H1 (cell line): ENCODE results near the gene NOVA1. TPM values are rescaled to one million over a fixed set of nuclear protein-coding genes. Genes with fewer than 3 reads are reported as not detected.

Experiments
- CTCF ChIA-PET: fragments of 300-600 bp; sonication (Branson Sonifier 250); formaldehyde crosslinking; loops from one replicate; lab custom pipeline; 2021; ENCODE audit not compliant: partially characterized antibody; lab: Charles Lee
- POLR2A ChIA-PET: fragments of 300-600 bp; sonication (Branson Sonifier 250); formaldehyde crosslinking; loops from one replicate; lab custom pipeline; 2021; ENCODE audit warnings: inconsistent platforms; ENCODE audit not compliant: partially characterized antibody; lab: Charles Lee
- DNase-seq, 2 experiments: peaks; one replicate each; pipeline versions ENCODE4 v3.0.0 to v3.0.0-alpha.2; 2010 to 2022; ENCODE audit warnings: low spot score in 2 of 2, low read depth in 1 of 2, mixed read lengths in 1 of 2
- FAIRE-seq: peaks from 2 replicates; lab custom pipeline; 2011; peaks lifted over from hg19 to GRCh38; lab: Jason Lieb, UNC
- H2AFZ ChIP-seq: 2 replicates; pipeline ENCODE4 v1.8.1; 2012; ENCODE audit warnings: low read length, inconsistent platforms
- H2AK5ac ChIP-seq: 2 replicates; pipeline ENCODE4 v1.6.1; 2013; ENCODE audit warnings: low read depth, low read length
- H2BK120ac ChIP-seq: replicated peaks from 2 replicates; pipeline ENCODE3; 2013; ENCODE audit warnings: low read depth, low read length, inconsistent platforms
- H2BK12ac ChIP-seq: 2 replicates; pipeline ENCODE4 v1.6.1; 2013; ENCODE audit warnings: low read depth, low read length
- H2BK15ac ChIP-seq: 2 replicates; pipeline ENCODE4 v1.6.1; 2013; ENCODE audit warnings: low read length
- H2BK20ac ChIP-seq: 2 replicates; pipeline ENCODE4 v1.6.1; 2013; ENCODE audit warnings: low read length
- H2BK5ac ChIP-seq: 2 replicates; pipeline ENCODE4 v1.6.1; 2013; ENCODE audit warnings: low read depth, low read length
- H3K14ac ChIP-seq: 2 replicates; pipeline ENCODE4 v1.6.1; 2013; ENCODE audit warnings: inconsistent platforms; ENCODE audit not compliant: insufficient read length
- H3K18ac ChIP-seq: 2 replicates; pipeline ENCODE4 v1.6.1; 2013; ENCODE audit warnings: low read length; ENCODE audit errors: extremely low read depth
- H3K23ac ChIP-seq: 2 replicates; pipeline ENCODE4 v1.6.1; 2013; ENCODE audit warnings: inconsistent platforms; ENCODE audit not compliant: insufficient read length
- H3K23me2 ChIP-seq: 2 replicates; pipeline ENCODE4 v1.6.1; 2013; ENCODE audit warnings: low read depth, low read length
- H3K27ac ChIP-seq: 2 replicates; pipeline ENCODE4 v1.6.1; 2011; ENCODE audit warnings: low read depth, low read length, inconsistent platforms
- H3K27me3 ChIP-seq, 4 experiments: replicated peaks in 1 of 4; 1 replicate in 1 of 4; 2 replicates in 3 of 4; pipeline versions ENCODE4 v1.6.1 to v1.8.1; 2011 to 2013; ENCODE audit warnings: low read length in 3 of 4, mild to moderate bottlenecking in 3 of 4, inconsistent platforms in 2 of 4, mixed read lengths in 2 of 4, moderate library complexity in 1 of 4; ENCODE audit not compliant: control insufficient read depth in 3 of 4, insufficient read depth in 3 of 4; ENCODE audit errors: extremely low read depth in 1 of 4
- H3K36me3 ChIP-seq, 4 experiments: 2 replicates each; pipeline versions ENCODE4 v1.6.1 to v1.8.1; 2011 to 2013; ENCODE audit warnings: mild to moderate bottlenecking in 4 of 4, low read length in 3 of 4, moderate library complexity in 2 of 4, control low read depth in 1 of 4, inconsistent platforms in 1 of 4; ENCODE audit not compliant: insufficient read depth in 4 of 4, control insufficient read depth in 2 of 4
- H3K4ac ChIP-seq: replicated peaks from 2 replicates; pipeline ENCODE3; 2013; ENCODE audit warnings: low read length, low read depth, mixed read lengths, inconsistent platforms; ENCODE audit not compliant: insufficient read length
- H3K4me1 ChIP-seq, 4 experiments: replicated peaks in 1 of 4; 1 replicate in 1 of 4; 2 replicates in 3 of 4; pipeline versions ENCODE4 v1.6.1 to v1.8.1; 2011 to 2013; ENCODE audit warnings: low read length in 3 of 4, inconsistent platforms in 2 of 4, mixed read lengths in 1 of 4; ENCODE audit not compliant: insufficient read depth in 4 of 4, control insufficient read depth in 3 of 4
- H3K4me2 ChIP-seq, 2 experiments: 2 replicates each; pipeline versions ENCODE4 v1.6.1 to v1.8.1; 2011 to 2013; ENCODE audit warnings: low read depth in 2 of 2, low read length in 2 of 2, control low read depth in 1 of 2, inconsistent platforms in 1 of 2, mild to moderate bottlenecking in 1 of 2; ENCODE audit not compliant: insufficient read depth in 1 of 2
- H3K4me3 ChIP-seq, 4 experiments: fragments of 200-600, 300-600 bp in 1 of 4; sonication (generic), shearing (Covaris generic), sonication (Bioruptor Twin) in 1 of 4; 2 replicates each; pipeline versions ENCODE4 v1.5.1 to v1.8.1; 2011 to 2016; ENCODE audit warnings: low read length in 4 of 4, low read depth in 3 of 4, control low read depth in 2 of 4, inconsistent platforms in 2 of 4, mild to moderate bottlenecking in 2 of 4, mixed read lengths in 1 of 4, moderate library complexity in 1 of 4; ENCODE audit not compliant: insufficient read depth in 2 of 4; ENCODE audit errors: extremely low read depth in 1 of 4
- H3K56ac ChIP-seq: replicated peaks from 2 replicates; pipeline ENCODE3; 2013; ENCODE audit warnings: low read depth, mild to moderate bottlenecking, mixed read lengths, low read length, inconsistent platforms; ENCODE audit not compliant: insufficient read length
- H3K79me1 ChIP-seq: 2 replicates; pipeline ENCODE4 v1.6.1; 2013; ENCODE audit warnings: low read depth, low read length, control low read depth
- H3K79me2 ChIP-seq, 2 experiments: 2 replicates each; pipeline versions ENCODE4 v1.6.1 to v1.8.1; 2012 to 2013; ENCODE audit warnings: low read length in 2 of 2, mild to moderate bottlenecking in 2 of 2, inconsistent platforms in 1 of 2; ENCODE audit not compliant: insufficient read depth in 2 of 2, control insufficient read depth in 1 of 2
- H3K9ac ChIP-seq, 4 experiments: replicated peaks in 1 of 4; 1 replicate in 1 of 4; 2 replicates in 3 of 4; pipeline versions ENCODE4 v1.6.1 to v1.8.1; 2011 to 2013; ENCODE audit warnings: low read depth in 3 of 4, low read length in 3 of 4, control low read depth in 2 of 4, mild to moderate bottlenecking in 2 of 4, moderate library complexity in 2 of 4, inconsistent platforms in 1 of 4; ENCODE audit errors: extremely low read depth in 1 of 4
- H3K9me3 ChIP-seq, 2 experiments: 2 replicates each; pipeline versions ENCODE4 v1.6.1 to v1.8.1; 2012 to 2013; ENCODE audit warnings: mild to moderate bottlenecking in 2 of 2, moderate library complexity in 2 of 2, control low read depth in 1 of 2, inconsistent platforms in 1 of 2, low read depth in 1 of 2, low read length in 1 of 2, mixed read lengths in 1 of 2; ENCODE audit not compliant: insufficient read depth in 2 of 2
- H4K20me1 ChIP-seq, 2 experiments: replicated peaks in 1 of 2; 2 replicates each; pipeline versions ENCODE3 to v1.8.1; 2011 to 2013; ENCODE audit warnings: inconsistent platforms in 2 of 2, low read length in 2 of 2, mild to moderate bottlenecking in 1 of 2; ENCODE audit not compliant: insufficient read depth in 2 of 2, control insufficient read depth in 1 of 2
- H4K5ac ChIP-seq: 2 replicates; pipeline ENCODE4 v1.6.1; 2013; ENCODE audit warnings: low read length, low read depth, mixed read lengths, inconsistent platforms; ENCODE audit not compliant: insufficient read length
- H4K8ac ChIP-seq: 2 replicates; pipeline ENCODE4 v1.8.0; 2013; ENCODE audit warnings: mild to moderate bottlenecking, moderate library complexity, low read length, inconsistent platforms; ENCODE audit not compliant: insufficient read depth; ENCODE audit errors: extremely low read depth
- H4K91ac ChIP-seq: replicated peaks from 2 replicates; pipeline ENCODE3; 2013; ENCODE audit warnings: low read length, mixed read lengths, inconsistent platforms; ENCODE audit not compliant: insufficient read length
- ATF3 ChIP-seq: IDR thresholded peaks from 2 replicates; pipeline ENCODE4 v1.6.1; 2011; ENCODE audit warnings: low read depth, mild to moderate bottlenecking, low read length; ENCODE audit not compliant: insufficient read depth
- BCL11A ChIP-seq, 2 experiments: IDR thresholded peaks; one replicate each; pipeline ENCODE4 v1.6.1; 2011; ENCODE audit warnings: low read depth in 2 of 2, low read length in 2 of 2, mild to moderate bottlenecking in 2 of 2
- CEBPB ChIP-seq: IDR thresholded peaks from 2 replicates; pipeline ENCODE4 v1.6.1; 2012; ENCODE audit warnings: low read depth, low read length
- GABPA ChIP-seq: IDR thresholded peaks from 2 replicates; pipeline ENCODE4 v1.6.1; 2011; ENCODE audit warnings: mild to moderate bottlenecking, low read length, moderate library complexity, borderline replicate concordance; ENCODE audit not compliant: insufficient read depth
- HDAC2 ChIP-seq, 2 experiments: fragments of 300-600 bp in 1 of 2; sonication (generic) in 1 of 2; IDR thresholded peaks; 2 replicates each; pipeline ENCODE4 v1.6.1; 2011 to 2012; ENCODE audit warnings: low read depth in 2 of 2, low read length in 2 of 2, mild to moderate bottlenecking in 2 of 2, moderate library complexity in 2 of 2, borderline replicate concordance in 1 of 2, inconsistent platforms in 1 of 2
- RAD21 ChIP-seq, 2 experiments: IDR thresholded peaks in 1 of 2; conservative IDR thresholded peaks in 1 of 2; 2 replicates each; pipeline ENCODE4 v1.6.1; 2011; ENCODE audit warnings: low read depth in 2 of 2, low read length in 2 of 2, improper control_type of control experiment in 1 of 2, inconsistent platforms in 1 of 2, mild to moderate bottlenecking in 1 of 2, moderate library complexity in 1 of 2
- SIRT6 ChIP-seq: IDR thresholded peaks from one replicate; pipeline ENCODE4 v1.7.1; 2012; ENCODE audit warnings: low read length, inconsistent platforms
- SUZ12 ChIP-seq: fragments of 200-600 bp; sonication (generic); IDR thresholded peaks from 2 replicates; pipeline ENCODE4 v1.6.1; 2012; ENCODE audit warnings: mild to moderate bottlenecking, inconsistent platforms, low read length, moderate library complexity, mixed read lengths
- WGBS, 2 experiments: shearing (Covaris generic) in 1 of 2; methylation state at CpG; one replicate each; pipeline versions ENCODE4 v1.1.6 to v1.1.7; 2013 to 2015; ENCODE audit warnings: low lambda C conversion rate in 2 of 2, mixed read lengths in 2 of 2, inconsistent platforms in 1 of 2, low coverage in 1 of 2, missing lambda C conversion rate in 1 of 2; ENCODE audit not compliant: insufficient replicate concordance in 2 of 2, insufficient coverage in 1 of 2, insufficient read length in 1 of 2; ENCODE audit errors: extremely low coverage in 1 of 2, missing lambda C conversion rate in 1 of 2; 5-methylcytosine and 5-hydroxymethylcytosine counted together
- polyA plus RNA-seq, 7 experiments: library from polyadenylated mRNA; depleted of rRNA in 3 of 7; stranded (reverse) in 5 of 7; unstranded in 2 of 7; fragments of >200 nt in 5 of 7; fragments of 200-250 nt in 2 of 7; gene quantifications; 1 replicate in 5 of 7; 2 replicates in 1 of 7; 4 replicates in 1 of 7; pipeline versions ENCODE4 v1.2.1 to v1.2.3, GENCODE V29; 2011 to 2013; ENCODE audit warnings: missing spikeins in 2 of 7, mixed read lengths in 2 of 7
- total RNA-seq: library from RNA; stranded (reverse); fragmentation: NEBNext Ultra II Directional; extraction: Animal tissue kit (Norgen Biotek cat#: 25700); gene quantifications from 2 replicates; pipeline ENCODE4 v1.2.1, GENCODE V29; 2021

The NOVA1 gene
- total and polyA plus RNA-seq, 2 of the 8 experiments (the other 6 are each of a cell fraction or from before 2014, with no cell fraction given): 6.8 to 12.7 TPM

GRCh38 chr14:26528415-26529182 is 69.2 kb downstream of the NOVA1 start:
- H3K23me2 ChIP-seq: no peaks in the 10 kb centered on the region; the same call in 1 of the 2 replicates
- no peaks in the 10 kb centered on the region for H3K36me3 ChIP-seq
- H3K9me3 ChIP-seq: no peaks in the 10 kb centered on the region
- H3K4me2 ChIP-seq: no peak overlapping the region
- no peaks in the 10 kb centered on the region; a peak in 1 of 4 replicates for H3K79me2 ChIP-seq
- FAIRE-seq (no peak), DNase-seq (no peak)
- H2BK20ac ChIP-seq: no peak overlapping the region
- no peak overlapping the region for H3K56ac ChIP-seq
- no peak overlapping the region for H3K9ac ChIP-seq
- H2BK12ac ChIP-seq: no peak overlapping the region
- no peaks in the 10 kb centered on the region for H3K27me3 ChIP-seq
- H4K8ac ChIP-seq: no peak overlapping the region
- H3K4ac ChIP-seq: no peak overlapping the region
- H2BK120ac ChIP-seq: no peak overlapping the region
- CTCF ChIA-PET: interaction anchor here (0.7 kb wide), 1 partner anchor 365 kb away, joined by 3 read pairs; no protein-coding TSS in a partner anchor
- no peak overlapping the region for H2BK15ac ChIP-seq
- H3K14ac ChIP-seq: no peak overlapping the region
- H4K20me1 ChIP-seq: no peaks in the 10 kb centered on the region
- no peak overlapping the region for H3K4me3 ChIP-seq
- no peak overlapping the region for H4K5ac ChIP-seq
- no peak overlapping the region for H4K91ac ChIP-seq
- H3K18ac ChIP-seq: no peak overlapping the region
- WGBS, 2 experiments: 88% methylated on average over 6 of the region's 7 CpGs; no CpG with 5 or more reads in 1 of the 2 experiments
- POLR2A ChIA-PET: no interaction called here
- no peak for TF ChIP-seq SUZ12
- no peak for TF ChIP-seq CEBPB
- TF ChIP-seq SIRT6: no peak
- no peak for TF ChIP-seq HDAC2 (IDR thresholded peaks at IDR 0.05; ENCODE audit: borderline replicate concordance in 1 of 2, low read depth in 2 of 2, low read length in 2 of 2)
- TF ChIP-seq ATF3: no peak
- TF ChIP-seq BCL11A (IDR thresholded peaks at IDR 0.05; ENCODE audit: low read depth in 2 of 2, low read length in 2 of 2): no peak
- TF ChIP-seq GABPA: no peak
- TF ChIP-seq RAD21 (IDR thresholded peaks at IDR 0.05 in 1 of 2, conservative IDR thresholded peaks at IDR 0.05 in 1 of 2; ENCODE audit: low read depth in 2 of 2, low read length in 2 of 2): no peak
- H3K4me1 ChIP-seq: no peaks in the 10 kb centered on the region
- H2AFZ ChIP-seq: no peak overlapping the region
- no peaks in the 10 kb centered on the region; the same call in 1 of the 2 replicates for H3K79me1 ChIP-seq
- H2AK5ac ChIP-seq: no peak overlapping the region
- H2BK5ac ChIP-seq: no peak overlapping the region
- H3K27ac ChIP-seq: no peak overlapping the region
- H3K23ac ChIP-seq: no peak overlapping the region
